ENCODE results near the gene PAN3.

DNA sequence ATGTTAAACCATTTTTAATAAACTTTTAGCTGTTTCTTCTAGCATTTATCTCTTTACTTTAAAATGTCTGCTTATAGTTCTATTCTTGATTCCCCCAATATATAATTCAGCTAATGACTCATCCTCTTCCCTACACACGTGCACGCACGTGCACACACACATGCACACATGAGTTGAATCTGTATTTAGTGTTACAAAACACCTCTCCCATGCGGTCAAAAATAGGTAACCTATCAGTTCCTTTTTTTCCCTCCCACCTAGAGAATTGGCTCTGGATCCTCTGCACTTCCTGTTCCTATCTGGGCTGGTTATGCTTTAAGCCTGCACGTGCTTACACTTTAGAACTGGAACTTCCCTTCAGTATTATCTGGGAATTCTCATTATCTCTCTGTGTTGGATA lies 144.1 kb downstream of the PAN3 start:
- no peak for TF ChIP-seq CTCF (conservative IDR thresholded peaks at IDR 0.05; ENCODE audit: low read depth, low read length)
- TF ChIP-seq EZH2 (IDR thresholded peaks at IDR 0.05; ENCODE audit: borderline replicate concordance, low read depth, low read length, poor library complexity, severe bottlenecking) = no peak
